GM19467 (cell line): ENCODE measurements around the gene AMH.

Source experiments
- ATAC-seq: cut with Tn5 transposase; IDR thresholded peaks from one replicate; pipeline ENCODE4 v1.9.1; 2021; ENCODE audit warnings: mild to moderate bottlenecking, moderate library complexity; ENCODE audit not compliant: unreplicated experiment

AMH gene

GRCh38 chr19:2233601-2234280 lies 15.4 kb upstream of the AMH start:
- no peak for ATAC-seq

GRCh38 chr19:2234996-2235380 lies 14.1 kb upstream of the AMH start:
- ATAC-seq, result no peak

GRCh38 chr19:2235381-2236063 lies 13.6 kb upstream of the AMH start:
- peak; percentile 21 for ATAC-seq

- no peak for ATAC-seq
Measured at GRCh38 chr19:2236064-2236313, 13.1 kb upstream of the AMH start.

- ATAC-seq, result peak; percentile 62
Measured at GRCh38 chr19:2236314-2237050, 12.6 kb upstream of the AMH start, which contains the start of the genes PLEKHJ1 and SF3A2. Gene PLEKHJ1, minus strand, starts transcription at chr19:2236329. Its CDS starts 81 bp downstream, at chr19:2236248. Gene SF3A2, plus strand, starts transcription at chr19:2236824. Its CDS starts 6,595 bp downstream, at chr19:2243419.

- ATAC-seq, result no peak
Measured at GRCh38 chr19:2237051-2237868, 11.9 kb upstream of the AMH start.

- no peak for ATAC-seq
Measured at GRCh38 chr19:2237869-2238153, 11.3 kb upstream of the AMH start.

- ATAC-seq, result no peak
Measured at GRCh38 chr19:2239173-2239572, 9.9 kb upstream of the AMH start.

GRCh38 chr19:2239771-2240770 lies 9.1 kb upstream of the AMH start:
- ATAC-seq, result no peak

- no peak for ATAC-seq
Measured at GRCh38 chr19:2240881-2241760, 8.0 kb upstream of the AMH start.

- no peak for ATAC-seq
Measured at GRCh38 chr19:2242092-2242537, 7.0 kb upstream of the AMH start.

GRCh38 chr19:2242816-2243215 lies 6.3 kb upstream of the AMH start:
- no peak for ATAC-seq

- no peak for ATAC-seq
Measured at GRCh38 chr19:2243274-2244124, 5.6 kb upstream of the AMH start.

GRCh38 chr19:2244125-2244411 lies 5.1 kb upstream of the AMH start:
- no peak for ATAC-seq

GRCh38 chr19:2244486-2244885 lies 4.6 kb upstream of the AMH start:
- ATAC-seq, result no peak

- ATAC-seq, result no peak
Measured at GRCh38 chr19:2245273-2245672, 3.9 kb upstream of the AMH start.

- ATAC-seq, result no peak
Measured at GRCh38 chr19:2246014-2246620, 3.0 kb upstream of the AMH start.

GRCh38 chr19:2246801-2247361 lies 2.2 kb upstream of the AMH start:
- ATAC-seq, result no peak
